Osteocyte (in vitro differentiated cells): ENCODE results near the gene PGS1. TPM values are rescaled to one million over a fixed set of nuclear protein-coding genes. Genes with fewer than 3 reads are reported as not detected.

Source experiments
- DNase-seq: peaks from one replicate; pipeline ENCODE4 v3.0.0; 2021; ENCODE audit warnings: mixed read lengths; ENCODE audit not compliant: unreplicated experiment; ENCODE audit errors: extremely low spot score
- H3K27ac Mint-ChIP-seq: one replicate; pipeline ENCODE4 v1.8.0; 2021; ENCODE audit warnings: mild to moderate bottlenecking, mixed read lengths; ENCODE audit not compliant: unreplicated experiment
- H3K27me3 Mint-ChIP-seq: one replicate; pipeline ENCODE4 v1.8.0; 2021; ENCODE audit warnings: mixed read lengths; ENCODE audit not compliant: unreplicated experiment
- H3K36me3 Mint-ChIP-seq: one replicate; pipeline ENCODE4 v1.8.0; 2021; ENCODE audit warnings: mixed read lengths; ENCODE audit not compliant: unreplicated experiment
- H3K4me1 Mint-ChIP-seq: one replicate; pipeline ENCODE4 v1.8.0; 2021; ENCODE audit warnings: mixed read lengths; ENCODE audit not compliant: unreplicated experiment
- H3K4me3 Mint-ChIP-seq: one replicate; pipeline ENCODE4 v1.8.0; 2021; ENCODE audit warnings: mild to moderate bottlenecking, moderate library complexity, mixed read lengths; ENCODE audit not compliant: unreplicated experiment
- H3K9me3 Mint-ChIP-seq: one replicate; pipeline ENCODE4 v1.8.0; 2021; ENCODE audit warnings: mixed read lengths; ENCODE audit not compliant: unreplicated experiment
- CTCF ChIP-seq: fragments of 200-600 bp; sonication (generic); IDR thresholded peaks from 2 replicates; pipeline ENCODE4 v1.5.0; 2021; ENCODE audit warnings: antibody characterized with exemption, mild to moderate bottlenecking, moderate library complexity
- total RNA-seq: library from RNA; stranded (reverse); gene quantifications from 2 replicates; pipeline ENCODE4 v1.2.1, GENCODE V29; 2021

The PGS1 gene
- total RNA-seq, 1 donor from 2014 or later, result 53.0 TPM

- Mint-ChIP-seq H3K27me3 (no peaks in the 10 kb centered on the region), H3K9me3 (no peaks in the 10 kb centered on the region), H3K4me3 (no peak overlapping the region), H3K36me3 (peaks cover 14% of the 10 kb centered on the region), H3K4me1 (peaks cover 26% of the 10 kb centered on the region), H3K27ac (peak overlapping the region; percentile 12)
- no peak for TF ChIP-seq CTCF
- no peak for DNase-seq
Observed at GRCh38 chr17:78429618-78429995, 51.2 kb downstream of the PGS1 start.

- no peak for TF ChIP-seq CTCF
- Mint-ChIP-seq H3K27ac (no peak overlapping the region), H3K36me3 (peaks cover 12% of the 10 kb centered on the region), H3K4me3 (no peak overlapping the region), H3K27me3 (no peaks in the 10 kb centered on the region), H3K4me1 (peaks cover 26% of the 10 kb centered on the region), H3K9me3 (no peaks in the 10 kb centered on the region)
- no peak for DNase-seq
Observed at GRCh38 chr17:78430892-78431691, 52.6 kb downstream of the PGS1 start.

- Mint-ChIP-seq H3K27me3 (no peaks in the 10 kb centered on the region), H3K4me3 (no peak overlapping the region), H3K36me3 (peaks cover 12% of the 10 kb centered on the region), H3K4me1 (peaks cover 26% of the 10 kb centered on the region), H3K9me3 (no peaks in the 10 kb centered on the region), H3K27ac (no peak overlapping the region)
- no peak for DNase-seq
- no peak for TF ChIP-seq CTCF
Observed at GRCh38 chr17:78431692-78431958, 53.2 kb downstream of the PGS1 start.

GRCh38 chr17:78432226-78433012 is 54.0 kb downstream of the PGS1 start:
- Mint-ChIP-seq H3K4me1 (peaks cover 29% of the 10 kb centered on the region), H3K27ac (no peak overlapping the region), H3K4me3 (no peak overlapping the region), H3K27me3 (no peaks in the 10 kb centered on the region), H3K36me3 (peaks cover 10% of the 10 kb centered on the region), H3K9me3 (no peaks in the 10 kb centered on the region)
- no peak for TF ChIP-seq CTCF
- no peak for DNase-seq

GRCh38 chr17:78433013-78433727 is 54.7 kb downstream of the PGS1 start:
- DNase-seq, result no peak
- H3K9me3 Mint-ChIP-seq, result no peaks in the 10 kb centered on the region
- no peak overlapping the region for H3K4me3 Mint-ChIP-seq
- H3K36me3 Mint-ChIP-seq, result peaks cover 10% of the 10 kb centered on the region
- TF ChIP-seq CTCF, result no peak
- H3K27me3 Mint-ChIP-seq, result no peaks in the 10 kb centered on the region
- H3K4me1 Mint-ChIP-seq, result peaks cover 27% of the 10 kb centered on the region
- no peak overlapping the region for H3K27ac Mint-ChIP-seq
